CD4-positive, alpha-beta T cell treated with Interferon gamma for 1 hour (primary cell): Measurements from ENCODE around the gene LHFPL4.
"Not testable (repeated sequence)": the region's sequence is repeated elsewhere in the genome, so short reads cannot be mapped to it uniquely, and the experiment has no call there.

Experiments
- DNase-seq: peaks from one replicate; pipeline ENCODE4 v3.0.0-alpha.2; 2020

Gene LHFPL4

DNA sequence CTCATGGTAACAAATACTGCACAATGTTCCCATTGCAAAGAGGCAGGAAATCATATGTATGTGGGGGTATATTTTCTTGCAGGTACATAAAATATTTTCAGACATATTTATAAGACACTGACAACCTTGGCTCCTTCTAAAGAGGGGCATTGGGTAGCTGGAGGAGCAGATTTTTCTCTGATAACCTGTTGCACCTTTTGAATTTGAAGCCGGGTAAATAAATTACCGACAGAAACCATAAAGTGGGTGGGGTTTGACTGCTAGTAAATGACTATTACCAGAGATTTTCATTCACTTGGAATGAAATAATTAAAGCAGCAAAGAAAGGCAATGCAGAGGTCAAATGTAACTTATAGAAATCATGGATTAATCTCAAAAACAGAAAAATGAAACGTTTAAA, 19.2 kb downstream of the LHFPL4 start:
- no peak for DNase-seq

DNA sequence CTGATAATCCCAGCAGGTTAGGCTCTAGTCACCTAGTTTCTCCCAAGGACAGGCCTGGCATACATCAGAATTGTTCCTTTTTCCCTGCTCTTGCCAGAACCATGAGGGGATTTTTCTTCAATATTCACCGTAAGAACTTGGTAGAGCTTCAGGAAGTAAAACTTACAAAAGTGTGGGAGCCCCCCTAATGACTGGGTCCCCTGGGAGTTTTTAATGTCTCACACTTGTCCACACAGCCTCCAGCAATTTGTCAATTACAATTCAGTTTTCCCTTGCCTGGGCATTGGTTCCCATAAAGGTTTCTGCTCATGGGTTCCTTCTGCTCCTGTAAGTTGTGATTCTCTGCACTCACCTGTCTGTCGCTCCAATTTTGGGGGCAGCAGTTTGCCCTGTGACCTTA, 28.5 kb downstream of the LHFPL4 start:
- DNase-seq: no peak

- DNase-seq: no peak
These were observed 38.7 kb downstream of the LHFPL4 start for GRCh38 chr3:9514956-9515355.

- DNase-seq: no peak
These were observed 39.3 kb downstream of the LHFPL4 start for GRCh38 chr3:9514306-9514705.

DNA sequence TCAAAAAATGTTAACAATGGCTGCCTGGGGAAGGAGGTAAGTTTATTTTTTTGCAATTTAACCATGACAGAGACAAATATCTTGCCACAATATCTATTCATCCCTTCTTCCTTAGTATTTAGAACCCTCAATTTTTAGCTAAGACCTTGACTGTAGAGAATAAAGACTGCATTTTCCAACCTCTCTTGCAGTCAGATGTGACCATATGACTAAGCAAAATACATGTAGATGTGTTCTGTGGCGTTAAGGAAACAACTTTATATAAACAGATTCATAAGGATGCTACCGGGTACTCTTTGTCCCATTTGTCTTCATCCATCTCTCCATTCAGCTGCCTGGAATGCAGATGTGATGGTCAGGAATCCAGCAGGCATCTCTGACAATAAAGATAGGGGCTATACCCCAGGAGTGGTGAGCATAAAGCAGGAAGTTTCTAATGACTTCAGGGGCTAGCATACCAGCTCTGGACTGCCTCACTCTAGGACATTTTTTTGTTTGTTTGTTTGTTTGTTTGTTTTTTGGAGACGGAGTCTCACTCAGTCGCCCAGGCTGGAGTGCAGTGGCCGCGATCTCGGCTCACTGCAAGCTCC, 41.1 kb downstream of the LHFPL4 start:
- no peak for DNase-seq

GRCh38 chr3:9508781-9509180, 44.8 kb downstream of the LHFPL4 start:
- DNase-seq: no peak

DNA sequence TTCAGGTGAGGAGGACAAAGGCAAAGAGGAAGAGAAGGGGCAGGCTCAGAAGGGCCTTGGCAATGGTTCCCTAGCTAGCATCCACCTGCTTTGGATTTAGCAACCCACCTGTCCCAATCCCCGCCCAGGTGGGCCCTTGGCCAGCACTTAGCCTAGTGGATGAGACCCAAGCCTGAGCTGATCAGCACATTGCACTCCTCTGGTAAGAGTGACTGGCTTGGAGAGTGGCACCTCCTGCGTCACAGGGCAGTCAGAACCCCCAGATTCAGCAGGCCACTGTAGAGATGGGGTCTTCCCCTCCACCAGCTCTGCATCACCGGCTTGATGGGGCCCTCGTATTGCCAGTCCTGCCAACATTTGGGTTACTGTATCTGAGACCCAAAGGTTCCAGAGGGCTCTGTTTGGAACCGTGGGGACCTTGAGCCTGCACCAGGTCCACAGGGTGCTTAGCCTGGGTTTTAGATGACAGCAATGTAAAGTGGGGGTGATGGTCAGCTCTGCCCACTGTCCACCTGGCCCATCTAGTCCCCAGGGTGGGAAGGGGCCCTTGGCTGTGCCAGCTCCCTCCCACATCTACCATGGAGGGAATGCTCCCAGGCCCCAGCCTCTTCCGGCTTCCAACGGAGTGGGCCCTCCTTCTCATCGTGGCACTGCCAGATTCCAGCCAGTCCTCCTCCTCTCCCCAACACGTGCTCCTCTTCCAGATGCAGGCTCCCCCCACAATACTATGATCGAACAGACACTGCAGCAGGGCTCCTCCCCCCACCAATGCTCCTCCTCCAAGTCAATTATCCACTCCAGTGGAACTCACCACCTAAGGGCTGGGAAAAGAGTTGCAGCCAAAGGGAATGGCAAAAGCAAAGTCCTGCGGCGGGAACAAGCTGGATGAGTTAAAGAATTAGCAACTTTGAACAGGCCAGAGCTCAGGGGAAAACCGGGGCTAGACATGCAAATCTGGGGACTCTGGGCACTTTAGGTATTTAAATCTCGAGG, 45.7 kb downstream of the LHFPL4 start:
- no peak for DNase-seq

DNA sequence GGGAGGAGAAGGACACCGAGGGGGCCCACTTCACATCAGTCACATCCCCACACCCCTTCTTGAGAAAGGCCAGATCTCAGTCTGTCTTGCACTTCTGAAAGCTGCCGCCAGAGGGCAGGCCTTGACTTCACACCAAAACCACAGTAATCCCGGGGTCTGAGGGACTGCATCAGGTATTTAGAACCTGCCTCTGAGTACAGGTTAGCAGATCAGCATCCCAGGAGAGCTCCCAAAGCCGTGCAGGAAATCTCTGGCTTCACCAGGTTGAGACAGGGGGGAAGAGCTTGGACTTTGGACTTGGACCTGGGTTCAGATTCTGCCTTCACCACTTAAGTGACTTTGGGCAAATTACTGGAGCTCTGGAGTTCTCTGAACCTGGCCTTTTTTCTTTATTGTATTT, 50.3 kb downstream of the LHFPL4 start:
- peak; percentile 54 for DNase-seq

DNA sequence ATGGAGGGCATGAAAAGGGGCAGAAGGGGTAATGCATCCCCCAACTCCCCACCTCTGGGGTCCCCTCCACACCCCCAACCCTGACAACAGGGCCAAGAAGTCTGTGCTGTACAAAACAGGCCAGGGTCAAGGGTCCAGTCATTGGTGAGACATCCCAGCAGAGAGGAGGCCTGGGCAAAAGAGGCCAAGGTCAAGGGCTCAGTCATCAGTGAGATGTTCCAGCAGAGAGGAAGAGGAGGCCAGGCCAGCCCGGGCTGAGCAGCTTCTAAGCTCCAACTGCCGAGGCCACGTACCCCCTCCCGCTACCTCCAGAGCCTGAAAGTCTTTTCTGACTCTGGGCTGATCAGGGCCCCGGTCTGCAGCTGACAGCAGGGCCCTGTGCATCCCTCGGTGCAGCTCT, 52.4 kb downstream of the LHFPL4 start:
- DNase-seq: no peak

DNA sequence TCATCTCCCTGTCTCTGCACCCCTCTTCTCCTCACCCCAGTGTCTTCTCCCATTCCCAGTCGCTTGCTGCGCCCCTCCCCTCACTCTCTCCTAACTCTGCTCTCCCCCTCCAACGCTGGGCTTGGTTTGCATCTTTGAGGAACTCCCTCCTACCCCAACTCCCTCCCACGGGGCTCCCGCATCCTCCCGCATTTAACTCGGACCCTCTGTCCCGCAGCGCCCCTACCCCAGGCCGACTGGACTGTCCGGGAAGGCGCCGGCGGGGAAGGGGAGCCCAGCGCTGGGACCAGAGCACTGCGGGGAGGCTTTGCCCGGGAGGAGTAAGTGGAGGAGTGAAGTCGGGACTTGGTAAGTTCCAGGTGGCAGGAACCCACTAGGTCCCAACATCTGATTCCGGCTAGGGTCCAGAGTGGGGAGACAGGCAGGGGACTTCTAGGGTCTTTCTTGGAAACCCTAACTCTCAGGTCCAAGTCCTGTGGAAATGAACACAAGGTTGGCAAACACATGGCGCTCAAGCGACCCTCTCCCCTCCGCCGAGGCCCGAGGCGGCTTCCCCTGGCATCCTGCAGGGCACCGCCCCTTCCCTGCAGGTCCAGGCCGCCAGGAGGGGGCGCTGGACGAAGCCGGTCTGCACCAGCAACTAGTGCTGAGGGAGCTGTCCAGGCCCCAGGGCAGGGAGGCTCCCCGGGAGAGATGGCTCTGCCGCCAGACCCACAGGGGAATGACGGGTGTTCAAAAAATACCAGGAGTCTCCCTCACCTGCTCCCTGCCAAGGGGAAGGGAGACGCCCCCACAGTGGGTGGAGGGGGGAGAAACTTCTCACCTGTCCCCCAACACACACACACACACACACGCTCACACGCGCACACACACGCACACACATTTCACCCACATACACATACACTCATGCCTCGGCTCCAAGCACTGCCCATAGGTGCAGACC, 53.2 kb downstream of the LHFPL4 start:
- peak; percentile 45 for DNase-seq

DNA sequence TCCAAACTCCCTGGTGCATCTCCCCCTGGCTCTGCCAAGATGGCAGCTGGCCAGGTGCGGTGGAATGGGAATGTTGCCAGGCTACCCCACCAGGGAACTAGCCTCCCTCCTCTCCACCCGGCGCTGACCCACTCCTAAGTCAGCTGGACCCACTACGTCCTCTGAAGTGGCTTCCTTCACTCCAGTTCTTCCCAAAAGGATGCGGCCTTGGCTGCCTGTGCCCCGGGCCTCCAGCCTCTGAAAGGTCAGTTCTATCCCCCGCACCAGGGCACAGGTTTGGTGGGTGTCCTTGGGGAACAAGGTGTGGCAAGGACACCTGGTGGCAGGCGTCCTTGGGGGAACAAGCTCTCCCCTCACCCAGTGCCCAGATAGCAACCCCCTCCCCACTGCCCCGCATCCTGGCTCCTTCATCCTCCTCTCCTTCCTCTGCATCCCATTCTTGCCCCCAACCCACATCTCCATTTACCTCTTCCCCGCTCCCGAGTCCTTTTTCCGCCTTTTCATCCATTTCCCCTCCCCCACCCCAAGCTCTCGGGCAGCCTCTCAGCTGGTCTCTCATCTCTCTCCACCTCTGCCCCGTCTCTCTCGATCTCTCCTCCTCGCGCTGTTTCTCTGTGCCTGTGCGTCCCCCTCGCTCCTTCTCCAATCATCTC, 54.0 kb downstream of the LHFPL4 start:
- no peak for DNase-seq

DNA sequence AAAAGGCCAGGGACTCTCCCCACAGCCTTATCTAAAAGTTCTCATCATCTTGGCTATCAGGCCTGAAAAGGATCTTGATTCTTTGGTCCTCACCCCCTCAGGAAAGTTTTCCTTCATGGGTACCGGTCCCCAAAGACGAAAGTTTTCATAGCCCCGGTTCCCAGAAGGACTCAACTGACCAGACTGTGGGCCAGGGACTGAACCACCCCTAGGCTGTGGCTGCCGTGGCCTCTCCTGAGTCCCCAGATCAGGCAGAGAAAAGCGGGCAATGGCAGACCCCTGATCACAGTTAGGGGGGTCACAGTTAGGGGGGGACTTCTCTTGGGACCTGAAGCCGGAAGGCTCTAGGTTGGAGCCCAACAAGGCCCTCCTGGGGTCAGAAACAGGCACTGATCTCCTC, 54.8 kb downstream of the LHFPL4 start:
- no peak for DNase-seq

- DNase-seq: no peak
These were observed 55.6 kb downstream of the LHFPL4 start for GRCh38 chr3:9497821-9498565.

DNA sequence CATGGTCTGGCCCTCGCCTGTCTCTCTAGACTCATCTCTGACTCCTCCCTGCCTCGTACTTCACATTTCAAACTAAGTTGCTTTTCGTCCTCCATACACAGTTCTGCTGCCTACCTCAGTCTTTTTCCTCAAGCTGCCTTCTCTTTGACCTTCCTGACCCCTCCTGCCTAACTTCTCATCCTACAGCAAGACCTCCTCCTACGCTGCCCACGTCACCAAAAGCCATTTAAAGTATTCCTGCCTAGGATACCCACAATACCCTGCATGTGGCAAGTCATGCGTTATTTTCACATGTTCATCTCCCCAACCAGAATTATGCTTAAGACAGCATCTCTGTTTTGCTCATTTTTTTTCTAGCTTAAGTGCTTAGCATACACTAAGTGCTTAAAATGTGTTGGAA, 56.7 kb downstream of the LHFPL4 start:
- no peak for DNase-seq

GRCh38 chr3:9494036-9494435, 59.6 kb downstream of the LHFPL4 start:
- not testable (repeated sequence) for DNase-seq

DNA sequence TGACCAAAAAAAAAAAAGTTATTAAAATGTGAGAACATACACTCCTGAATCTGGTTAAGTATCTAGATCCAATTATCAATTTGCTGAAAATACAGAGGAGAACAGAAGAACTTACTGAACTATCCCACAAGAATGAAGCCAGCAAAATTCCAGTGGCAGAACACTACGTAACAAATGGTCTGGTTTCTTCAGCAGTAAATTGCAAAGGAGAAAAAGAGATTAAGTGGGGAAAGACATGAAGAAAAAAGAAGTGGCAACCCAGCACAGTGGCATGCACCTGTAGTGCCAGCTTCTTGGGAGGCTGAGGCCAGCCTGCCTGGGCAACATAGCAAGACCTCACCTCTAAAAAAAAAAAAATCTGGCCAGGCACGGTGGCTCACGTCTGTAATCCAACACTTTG, 62.1 kb downstream of the LHFPL4 start:
- no peak for DNase-seq

DNA sequence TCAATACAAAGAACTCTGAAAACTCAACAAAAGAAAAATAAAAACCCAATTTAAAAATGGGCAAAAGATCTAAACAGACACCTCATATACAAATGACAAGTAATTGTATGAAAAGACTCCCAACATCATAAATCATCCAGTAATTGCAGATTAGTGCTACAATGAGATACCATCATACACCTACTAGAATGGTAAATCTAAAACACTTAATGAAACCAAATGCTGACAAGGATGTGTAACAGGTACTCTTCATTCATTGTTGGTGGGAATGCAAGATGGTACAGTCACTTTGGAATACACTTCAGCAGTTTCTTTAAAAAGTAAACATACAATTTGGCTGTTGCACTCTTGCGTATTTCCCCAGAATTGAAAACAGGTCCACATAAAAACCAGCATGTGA, 68.4 kb downstream of the LHFPL4 start:
- no peak for DNase-seq

GRCh38 chr3:9480265-9480664, 73.4 kb downstream of the LHFPL4 start:
- no peak for DNase-seq

DNA sequence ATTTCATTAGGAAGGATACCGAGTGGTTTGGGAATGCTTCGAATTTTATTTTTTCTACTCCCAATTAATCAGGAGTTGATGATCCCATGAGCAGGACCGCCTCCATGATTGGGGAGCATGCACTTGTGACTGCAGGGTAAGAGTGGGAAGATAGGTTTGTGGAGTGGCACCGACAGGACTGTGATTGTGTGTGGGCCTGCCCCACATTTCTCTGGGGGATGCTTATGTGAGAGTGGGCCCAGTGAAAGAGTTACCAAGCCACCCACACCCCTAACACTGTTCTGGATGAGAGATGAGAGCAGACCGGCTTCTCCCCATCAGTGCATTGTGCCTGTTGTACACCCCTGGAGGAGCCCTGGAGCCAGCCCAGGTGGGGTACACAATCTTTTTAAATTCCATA, 76.7 kb downstream of the LHFPL4 start:
- DNase-seq: no peak

GRCh38 chr3:9474482-9474881, 79.1 kb downstream of the LHFPL4 start:
- no peak for DNase-seq

DNA sequence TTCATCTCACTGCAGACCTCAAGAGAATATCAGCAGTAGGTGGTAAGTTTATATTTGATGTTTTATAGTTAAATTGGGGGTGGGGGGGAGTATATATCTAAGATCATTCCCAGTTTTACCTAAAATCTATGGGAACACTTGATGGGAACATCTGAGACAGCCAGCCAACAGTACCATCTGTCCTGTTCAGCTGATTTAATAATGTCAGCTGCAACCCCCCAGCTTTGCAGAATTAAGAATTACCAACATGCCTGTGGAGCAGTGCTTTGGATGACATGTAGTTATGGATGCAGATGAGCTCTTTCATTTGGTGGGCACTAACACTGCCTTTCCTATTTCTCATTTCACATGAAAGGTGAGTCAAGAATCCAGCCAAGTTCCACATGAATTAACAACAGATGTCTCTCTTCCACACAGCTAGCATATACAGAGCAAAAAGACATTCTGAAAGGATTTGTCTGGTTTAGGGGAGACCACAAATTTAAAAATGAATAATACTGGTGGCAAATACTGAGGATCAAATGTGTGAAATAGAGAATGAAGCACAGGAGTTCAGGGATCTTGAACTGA, 80.0 kb downstream of the LHFPL4 start:
- DNase-seq: no peak

DNA sequence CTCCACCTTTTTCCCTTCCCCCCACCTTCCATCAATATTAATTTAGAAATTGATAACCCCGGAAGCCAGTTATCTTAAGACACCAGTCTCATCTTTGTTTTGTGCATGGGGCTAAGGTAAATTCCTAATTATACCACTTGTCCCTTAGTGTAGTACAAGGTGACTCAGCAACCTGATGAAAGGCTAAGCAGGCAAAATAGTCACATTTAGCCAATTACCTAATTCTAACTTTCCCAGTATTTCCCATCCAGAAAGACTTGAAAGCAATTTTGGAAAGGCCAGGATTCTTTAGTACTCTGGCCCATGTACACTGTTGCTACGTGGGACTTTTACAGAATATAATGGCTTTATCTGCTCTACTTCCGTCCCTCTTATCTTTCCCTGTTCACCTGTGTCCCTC, 83.6 kb downstream of the LHFPL4 start:
- DNase-seq: no peak
